Activated CD8-positive, alpha-beta memory T cell treated with anti-CD3 and anti-CD28 coated beads for 24 hours (primary cell): Measurements from ENCODE around the gene BACH2.
A peak's percentile ranks its signal among the peaks of the same experiment; 100 is the strongest.
"Not testable (repeated sequence)": the region's sequence is repeated elsewhere in the genome, so short reads cannot be mapped to it uniquely, and the experiment has no call there.

Experiments used
- DNase-seq: peaks from one replicate; pipeline ENCODE4 v3.0.0-alpha.2; 2020

The BACH2 gene

GRCh38 chr6:89928604-89929003 lies 368.0 kb downstream of the BACH2 start:
- DNase-seq: no peak

GRCh38 chr6:89927791-89928550 lies 368.7 kb downstream of the BACH2 start:
- no peak for DNase-seq

- no peak for DNase-seq
Observed at GRCh38 chr6:89927264-89927663, 369.4 kb downstream of the BACH2 start.

GRCh38 chr6:89925826-89926225 lies 370.8 kb downstream of the BACH2 start:
- no peak for DNase-seq

- DNase-seq: no peak
Observed at GRCh38 chr6:89924231-89924630, 372.4 kb downstream of the BACH2 start.

- no peak for DNase-seq
Observed at GRCh38 chr6:89921691-89922090, 375.0 kb downstream of the BACH2 start.

GRCh38 chr6:89921197-89921596 lies 375.4 kb downstream of the BACH2 start:
- no peak for DNase-seq

GRCh38 chr6:89917801-89918366 lies 378.8 kb downstream of the BACH2 start:
- DNase-seq: no peak

- DNase-seq: no peak
Observed at GRCh38 chr6:89917216-89917615, 379.4 kb downstream of the BACH2 start.

- no peak for DNase-seq
Observed at GRCh38 chr6:89916136-89916920, 380.3 kb downstream of the BACH2 start.

GRCh38 chr6:89910902-89911240 lies 385.8 kb downstream of the BACH2 start:
- DNase-seq: no peak

- not testable (repeated sequence) for DNase-seq
Observed at GRCh38 chr6:89910001-89910901, 386.4 kb downstream of the BACH2 start.

- no peak for DNase-seq
Observed at GRCh38 chr6:89895276-89895874, 401.3 kb downstream of the BACH2 start.

- no peak for DNase-seq
Observed at GRCh38 chr6:89894169-89894568, 402.5 kb downstream of the BACH2 start, which contains the start of gene GJA10. Gene GJA10, plus strand, starts transcription at chr6:89894469. Its CDS starts 0 bp downstream, at chr6:89894469.

- DNase-seq: not testable (repeated sequence)
Observed at GRCh38 chr6:89892577-89892976, 404.1 kb downstream of the BACH2 start.

- DNase-seq: not testable (repeated sequence)
Observed at GRCh38 chr6:89890845-89891528, 405.7 kb downstream of the BACH2 start.

- no peak for DNase-seq
Observed at GRCh38 chr6:89888871-89889270, 407.8 kb downstream of the BACH2 start.

- DNase-seq: no peak
Observed at GRCh38 chr6:89888138-89888514, 408.5 kb downstream of the BACH2 start.

GRCh38 chr6:89887452-89888137 lies 409.0 kb downstream of the BACH2 start:
- peak; percentile 61 for DNase-seq

- no peak for DNase-seq
Observed at GRCh38 chr6:89886378-89887120, 410.1 kb downstream of the BACH2 start.
